ENCODE measurements around the gene PKD2L1. TPM values are rescaled to one million over a fixed set of nuclear protein-coding genes. Genes with fewer than 3 reads are reported as not detected.
"Not testable (repeated sequence)": the region's sequence is repeated elsewhere in the genome, so short reads cannot be mapped to it uniquely, and the experiment has no call there.

Gene PKD2L1
- total RNA-seq = not detected in 2 replicates

- no peak for DNase-seq (ENCODE audit: low read depth)
Measured at GRCh38 chr10:100330079-100330478, at the start of gene PKD2L1. Gene PKD2L1 (minus strand): TSS chr10:100330228. CDS start chr10:100330103, 125 bp downstream.

GRCh38 chr10:100377830-100378229, 47.8 kb upstream of the PKD2L1 start:
- DNase-seq (ENCODE audit: low read depth) = no peak

- not testable (repeated sequence) for DNase-seq (ENCODE audit: low read depth)
Measured at GRCh38 chr10:100376656-100377055, 46.6 kb upstream of the PKD2L1 start.

- DNase-seq (ENCODE audit: low read depth) = not testable (repeated sequence)
Measured at GRCh38 chr10:100374677-100375353, 44.8 kb upstream of the PKD2L1 start.

- DNase-seq (ENCODE audit: low read depth) = no peak
Measured at GRCh38 chr10:100374200-100374655, 44.2 kb upstream of the PKD2L1 start.

- DNase-seq (ENCODE audit: low read depth) = peak; percentile 99
Measured at GRCh38 chr10:100373298-100374199, 43.5 kb upstream of the PKD2L1 start.

- DNase-seq (ENCODE audit: low read depth) = no peak
Measured at GRCh38 chr10:100372415-100373297, 42.6 kb upstream of the PKD2L1 start.

GRCh38 chr10:100371482-100372027, 41.5 kb upstream of the PKD2L1 start:
- no peak for DNase-seq (ENCODE audit: low read depth)

GRCh38 chr10:100370714-100371481, 40.9 kb upstream of the PKD2L1 start:
- DNase-seq (ENCODE audit: low read depth) = peak; percentile 83

- no peak for DNase-seq (ENCODE audit: low read depth)
Measured at GRCh38 chr10:100368721-100369120, 38.7 kb upstream of the PKD2L1 start.

- peak; percentile 98 for DNase-seq (ENCODE audit: low read depth)
Measured at GRCh38 chr10:100364735-100365391, 34.8 kb upstream of the PKD2L1 start.

- no peak for DNase-seq (ENCODE audit: low read depth)
Measured at GRCh38 chr10:100364175-100364574, 34.1 kb upstream of the PKD2L1 start.

- peak; percentile 67 for DNase-seq (ENCODE audit: low read depth)
Measured at GRCh38 chr10:100362570-100363496, 32.8 kb upstream of the PKD2L1 start.

- DNase-seq (ENCODE audit: low read depth) = no peak
Measured at GRCh38 chr10:100360234-100360633, 30.2 kb upstream of the PKD2L1 start.

- no peak for DNase-seq (ENCODE audit: low read depth)
Measured at GRCh38 chr10:100359529-100360150, 29.6 kb upstream of the PKD2L1 start.

GRCh38 chr10:100359030-100359432, 29.0 kb upstream of the PKD2L1 start:
- no peak for DNase-seq (ENCODE audit: low read depth)

GRCh38 chr10:100357059-100357858, 27.2 kb upstream of the PKD2L1 start:
- DNase-seq (ENCODE audit: low read depth) = no peak
